Measurements from ENCODE around the gene TRIM46.
"Not testable (repeated sequence)": the region's sequence is repeated elsewhere in the genome, so short reads cannot be mapped to it uniquely, and the experiment has no call there.

Gene TRIM46

GRCh38 chr1:155137154-155137949, 36.3 kb upstream of the TRIM46 start:
- no peak for DNase-seq (ENCODE audit: low read depth)

- DNase-seq (ENCODE audit: low read depth): peak; percentile 31
These were observed 33.6 kb upstream of the TRIM46 start, which contains the start of gene DPM3 for GRCh38 chr1:155139895-155140629. Gene DPM3, minus strand, starts transcription at chr1:155140531. Its CDS starts 291 bp downstream, at chr1:155140240.

- no peak for DNase-seq (ENCODE audit: low read depth)
These were observed 33.1 kb upstream of the TRIM46 start for GRCh38 chr1:155140630-155140953.

- no peak for DNase-seq (ENCODE audit: low read depth)
These were observed 31.9 kb upstream of the TRIM46 start for GRCh38 chr1:155141749-155142148.

- no peak for DNase-seq (ENCODE audit: low read depth)
These were observed 28.2 kb upstream of the TRIM46 start for GRCh38 chr1:155145491-155145890.

GRCh38 chr1:155155996-155156643, 17.5 kb upstream of the TRIM46 start:
- DNase-seq (ENCODE audit: low read depth): not testable (repeated sequence)

GRCh38 chr1:155158991-155159390, 14.7 kb upstream of the TRIM46 start:
- DNase-seq (ENCODE audit: low read depth): no peak

- DNase-seq (ENCODE audit: low read depth): no peak
These were observed 13.5 kb upstream of the TRIM46 start for GRCh38 chr1:155160128-155160527.

GRCh38 chr1:155162631-155163030, 11.0 kb upstream of the TRIM46 start:
- not testable (repeated sequence) for DNase-seq (ENCODE audit: low read depth)

GRCh38 chr1:155163785-155164184, 9.9 kb upstream of the TRIM46 start:
- DNase-seq (ENCODE audit: low read depth): not testable (repeated sequence)

- DNase-seq (ENCODE audit: low read depth): not testable (repeated sequence)
These were observed 9.0 kb upstream of the TRIM46 start for GRCh38 chr1:155164625-155165024.

- no peak for DNase-seq (ENCODE audit: low read depth)
These were observed 7.6 kb upstream of the TRIM46 start for GRCh38 chr1:155166051-155166470.

GRCh38 chr1:155166471-155167165, 7.0 kb upstream of the TRIM46 start:
- DNase-seq (ENCODE audit: low read depth): no peak

- peak; percentile 50 for DNase-seq (ENCODE audit: low read depth)
These were observed 6.2 kb upstream of the TRIM46 start for GRCh38 chr1:155167166-155168104.

- DNase-seq (ENCODE audit: low read depth): not testable (repeated sequence)
These were observed 5.6 kb upstream of the TRIM46 start for GRCh38 chr1:155168105-155168445.

- no peak for DNase-seq (ENCODE audit: low read depth)
These were observed 5.0 kb upstream of the TRIM46 start for GRCh38 chr1:155168456-155169210.

GRCh38 chr1:155169541-155169940, 4.1 kb upstream of the TRIM46 start:
- DNase-seq (ENCODE audit: low read depth): no peak

GRCh38 chr1:155170101-155170785, 3.4 kb upstream of the TRIM46 start:
- DNase-seq (ENCODE audit: low read depth): no peak

GRCh38 chr1:155170806-155171205, 2.8 kb upstream of the TRIM46 start:
- DNase-seq (ENCODE audit: low read depth): no peak

Data from GM04504 (cell line).